ENCODE measurements around the gene ARHGAP22. TPM values are rescaled to one million over a fixed set of nuclear protein-coding genes. Genes with fewer than 3 reads are reported as not detected.

Gene ARHGAP22
- total and polyA plus RNA-seq, 5 donors = 1.4 to 6.5 (median 5.1) TPM

DNA sequence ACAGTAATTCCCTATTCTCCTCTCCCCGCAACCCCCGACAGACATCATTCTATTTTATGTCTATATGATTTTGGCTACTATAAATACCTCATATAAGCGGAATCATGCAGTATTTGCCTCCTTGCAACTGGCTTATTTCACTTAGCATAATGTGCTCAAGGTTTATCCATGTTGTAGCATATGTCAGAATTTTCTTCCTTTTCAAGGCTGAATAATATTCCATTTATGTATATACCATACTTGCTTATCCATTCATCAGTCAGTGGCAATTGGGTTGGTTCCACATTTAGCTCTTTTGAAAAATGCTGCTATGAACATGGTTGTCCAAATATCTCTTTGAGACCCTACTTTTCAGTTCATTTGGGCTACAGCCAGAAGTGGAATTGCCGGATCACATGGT lies 191.9 kb downstream of the ARHGAP22 start:
- DNase-seq = no peak
- intact Hi-C loops (cut with DNase I) = no loop called here

DNA sequence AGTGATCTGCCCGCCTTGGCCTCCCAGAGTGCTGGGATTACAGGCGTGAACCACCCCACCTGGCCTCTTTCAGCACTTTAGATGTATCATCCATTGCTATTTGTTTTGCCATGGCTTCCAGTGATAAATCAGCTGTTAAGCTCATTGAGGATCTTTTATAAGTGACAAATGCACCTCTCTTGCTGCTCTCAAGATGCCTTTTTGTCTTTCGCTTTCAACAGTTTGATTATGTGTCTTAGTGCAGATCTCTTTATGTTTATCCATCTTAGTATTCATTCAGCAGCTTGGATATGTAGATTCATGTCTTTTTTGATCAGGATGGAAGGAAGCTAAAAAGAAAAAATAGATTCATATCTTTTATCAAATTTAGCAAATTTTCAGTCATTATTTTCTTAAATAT lies 192.8 kb downstream of the ARHGAP22 start:
- 99% methylated on average over 3 of the region's 3 CpGs for WGBS
- H3K27ac ChIP-seq (ENCODE audit: low read length) = no peak overlapping the region
- no peaks in the 10 kb centered on the region for H3K4me1 ChIP-seq (ENCODE audit: control insufficient read depth, insufficient read depth, low read length)
- no peak for ATAC-seq
- H3K4me3 ChIP-seq (ENCODE audit: low read length) = no peak overlapping the region
- H3K27me3 ChIP-seq (ENCODE audit: control insufficient read depth, insufficient read depth) = no peaks in the 10 kb centered on the region
- no peak for DNase-seq
- intact Hi-C loops (cut with DNase I) = no loop called here
- no peaks in the 10 kb centered on the region for H3K9me3 ChIP-seq (ENCODE audit: control insufficient read depth, low read length)

More for the DNA sequence above, 191.9 kb downstream of the ARHGAP22 start:
- no peak for ATAC-seq
- H3K4me1 ChIP-seq (ENCODE audit: control insufficient read depth, insufficient read depth, low read length) = no peaks in the 10 kb centered on the region
- H3K4me3 ChIP-seq (ENCODE audit: low read length) = no peak overlapping the region
- no peaks in the 10 kb centered on the region for H3K9me3 ChIP-seq (ENCODE audit: control insufficient read depth, low read length)
- no peaks in the 10 kb centered on the region for H3K27me3 ChIP-seq (ENCODE audit: control insufficient read depth, insufficient read depth)
- WGBS = 97% methylated on average over 4 of the region's 4 CpGs
- no peak overlapping the region for H3K27ac ChIP-seq (ENCODE audit: low read length)

DNA sequence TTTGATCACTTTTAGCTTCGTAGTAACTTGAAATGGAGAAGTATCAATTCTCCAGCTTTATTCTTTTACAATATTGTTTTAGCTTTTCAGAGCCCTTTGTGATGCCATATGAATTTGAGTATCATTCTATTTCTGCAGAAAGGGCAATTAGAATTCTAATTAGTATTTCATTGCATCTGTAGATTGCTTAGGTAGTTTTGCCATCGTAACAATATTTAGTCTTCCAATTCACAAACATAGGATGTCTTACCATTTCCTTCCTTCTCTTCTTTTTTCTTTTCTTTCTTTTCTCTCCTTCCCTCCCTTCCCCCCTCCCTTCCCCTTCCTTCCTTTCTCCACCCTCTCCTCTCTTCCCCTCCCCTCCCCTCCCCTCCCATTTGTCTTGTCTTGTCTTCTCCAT lies 193.4 kb downstream of the ARHGAP22 start:
- intact Hi-C loops (cut with DNase I) = no loop called here
- H3K27ac ChIP-seq (ENCODE audit: low read length) = no peak overlapping the region
- no peaks in the 10 kb centered on the region for H3K9me3 ChIP-seq (ENCODE audit: control insufficient read depth, low read length)
- WGBS = 96% methylated on average over 2 of the region's 2 CpGs
- ATAC-seq (no peak), DNase-seq (no peak)
- no peak overlapping the region for H3K4me3 ChIP-seq (ENCODE audit: low read length)
- H3K4me1 ChIP-seq (ENCODE audit: control insufficient read depth, insufficient read depth, low read length) = no peaks in the 10 kb centered on the region
- H3K27me3 ChIP-seq (ENCODE audit: control insufficient read depth, insufficient read depth) = no peaks in the 10 kb centered on the region

DNA sequence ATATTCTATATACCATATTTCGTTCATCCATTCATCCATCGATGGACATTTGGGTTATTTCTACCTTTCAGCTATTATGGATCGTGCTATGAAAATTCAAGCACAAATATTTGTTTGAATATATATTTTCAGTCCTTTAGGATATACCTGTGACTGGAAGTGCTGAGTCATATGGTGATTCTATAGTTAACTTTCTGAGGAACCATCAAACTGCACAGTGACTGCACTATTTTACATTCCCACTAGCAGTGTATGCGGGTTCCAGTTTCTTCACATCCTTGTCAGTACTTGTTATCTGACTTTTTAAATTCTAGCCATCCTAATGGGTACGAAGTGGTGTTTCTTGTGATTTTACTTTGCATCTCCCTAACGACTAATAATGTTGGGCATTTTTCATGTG lies 194.4 kb downstream of the ARHGAP22 start:
- Histone ChIP-seq H3K4me3 (ENCODE audit: low read length) (no peak overlapping the region), H3K27me3 (ENCODE audit: control insufficient read depth, insufficient read depth) (no peaks in the 10 kb centered on the region), H3K27ac (ENCODE audit: low read length) (no peak overlapping the region), H3K9me3 (ENCODE audit: control insufficient read depth, low read length) (no peaks in the 10 kb centered on the region), H3K4me1 (ENCODE audit: control insufficient read depth, insufficient read depth, low read length) (peaks cover 3% of the 10 kb centered on the region)
- DNase-seq (no peak), ATAC-seq (no peak)
- intact Hi-C loops (cut with DNase I) = no loop called here
- WGBS = 98% methylated on average over 6 of the region's 6 CpGs

DNA sequence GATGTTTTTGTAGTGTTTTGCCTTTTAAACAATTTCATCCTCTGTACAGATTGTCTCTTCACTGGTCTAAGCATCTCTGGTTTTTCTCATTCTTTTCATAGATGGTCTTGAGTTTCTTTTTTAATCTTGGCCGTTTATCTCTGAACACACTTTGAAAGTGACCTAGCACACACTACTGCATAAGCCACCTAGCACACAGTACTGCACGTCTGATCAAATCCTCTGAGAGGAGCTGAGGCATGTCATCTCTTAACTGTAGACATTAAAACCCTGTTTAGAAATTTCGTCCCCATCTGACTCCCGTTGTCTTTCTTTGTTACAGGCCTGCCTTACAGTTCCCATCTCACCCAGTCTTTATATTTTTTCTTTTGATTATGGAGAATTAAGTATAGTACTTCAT lies 198.2 kb downstream of the ARHGAP22 start:
- Histone ChIP-seq H3K9me3 (ENCODE audit: control insufficient read depth, low read length) (no peaks in the 10 kb centered on the region), H3K27ac (ENCODE audit: low read length) (no peak overlapping the region), H3K4me3 (ENCODE audit: low read length) (no peak overlapping the region), H3K27me3 (ENCODE audit: control insufficient read depth, insufficient read depth) (no peaks in the 10 kb centered on the region), H3K4me1 (ENCODE audit: control insufficient read depth, insufficient read depth, low read length) (peaks cover 3% of the 10 kb centered on the region)
- ATAC-seq (no peak), DNase-seq (no peak)
- intact Hi-C loops (cut with DNase I) = no loop called here
- WGBS = 86% methylated on average over 4 of the region's 4 CpGs

DNA sequence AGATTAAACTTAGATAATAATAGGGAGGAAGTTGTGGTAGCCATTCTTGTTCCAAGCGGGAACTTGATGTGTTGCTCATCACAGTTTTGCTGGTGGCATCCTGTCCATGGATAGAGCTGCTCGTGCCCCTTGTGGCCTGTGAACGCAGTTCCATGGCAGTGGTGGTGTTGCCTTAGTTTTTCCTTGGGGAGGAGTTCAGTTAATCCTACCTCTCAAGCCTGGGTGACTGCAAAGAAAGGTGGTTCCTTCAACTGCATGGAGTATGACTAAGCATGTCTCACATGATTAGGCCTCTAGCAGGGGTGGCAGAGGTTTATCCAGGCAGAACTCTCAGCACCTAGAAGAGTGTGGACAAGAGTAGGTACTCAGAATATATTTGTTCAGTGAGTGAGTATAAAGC lies 198.7 kb downstream of the ARHGAP22 start:
- H3K9me3 ChIP-seq (ENCODE audit: control insufficient read depth, low read length) = no peaks in the 10 kb centered on the region
- intact Hi-C loops (cut with DNase I) = no loop called here
- H3K27me3 ChIP-seq (ENCODE audit: control insufficient read depth, insufficient read depth) = no peaks in the 10 kb centered on the region
- ATAC-seq (no peak), DNase-seq (no peak)
- WGBS = 56% methylated on average over 3 of the region's 3 CpGs
- peaks cover 3% of the 10 kb centered on the region for H3K4me1 ChIP-seq (ENCODE audit: control insufficient read depth, insufficient read depth, low read length)
- no peak overlapping the region for H3K27ac ChIP-seq (ENCODE audit: low read length)
- no peak overlapping the region for H3K4me3 ChIP-seq (ENCODE audit: low read length)

DNA sequence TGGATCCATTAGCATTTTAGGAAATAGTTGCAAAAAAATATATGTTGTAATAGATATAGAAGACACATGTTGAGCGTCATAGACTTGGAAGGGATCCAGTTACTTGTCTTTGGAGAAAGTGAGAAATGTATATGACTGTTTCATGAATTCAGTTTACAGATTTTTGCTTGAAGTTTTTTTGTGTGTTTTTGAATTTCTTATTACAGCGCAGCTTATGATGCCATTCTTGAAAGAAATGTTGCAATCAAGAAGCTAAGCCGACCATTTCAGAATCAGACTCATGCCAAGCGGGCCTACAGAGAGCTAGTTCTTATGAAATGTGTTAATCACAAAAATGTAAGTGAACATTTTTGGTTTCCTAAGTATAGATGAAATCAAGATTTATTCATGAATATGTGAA lies 200.2 kb downstream of the ARHGAP22 start:
- ATAC-seq = no peak
- no peak overlapping the region for H3K4me3 ChIP-seq (ENCODE audit: low read length)
- no peaks in the 10 kb centered on the region for H3K27me3 ChIP-seq (ENCODE audit: control insufficient read depth, insufficient read depth)
- WGBS = 78% methylated on average over 4 of the region's 4 CpGs
- H3K9me3 ChIP-seq (ENCODE audit: control insufficient read depth, low read length) = no peaks in the 10 kb centered on the region
- intact Hi-C loops (cut with DNase I) = no loop called here
- DNase-seq = peak in 1 of 3 donors; percentile 25
- peaks cover 5% of the 10 kb centered on the region for H3K4me1 ChIP-seq (ENCODE audit: control insufficient read depth, insufficient read depth, low read length)
- no peak overlapping the region for H3K27ac ChIP-seq (ENCODE audit: low read length)

DNA sequence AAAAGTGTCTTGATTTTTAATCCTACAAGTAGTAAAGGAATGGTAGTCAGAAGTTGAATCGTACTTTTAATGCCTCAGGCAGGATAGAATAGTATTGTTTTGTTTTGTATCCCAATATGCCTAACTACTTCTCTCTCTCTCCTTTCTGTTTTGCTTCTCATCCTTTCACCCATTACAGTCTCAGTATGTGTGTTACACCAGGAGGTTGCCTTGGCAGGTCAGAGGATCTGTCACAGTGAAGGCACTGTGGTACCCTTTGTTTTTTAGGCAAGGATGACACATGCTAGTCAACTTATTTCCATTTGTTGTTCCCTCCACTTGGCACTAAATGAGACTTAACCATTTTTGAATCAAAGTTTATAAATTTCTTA lies 204.0 kb downstream of the ARHGAP22 start:
- Histone ChIP-seq H3K27me3 (ENCODE audit: control insufficient read depth, insufficient read depth) (no peaks in the 10 kb centered on the region), H3K9me3 (ENCODE audit: control insufficient read depth, low read length) (no peaks in the 10 kb centered on the region), H3K4me3 (ENCODE audit: low read length) (no peak overlapping the region), H3K27ac (ENCODE audit: low read length) (no peak overlapping the region), H3K4me1 (ENCODE audit: control insufficient read depth, insufficient read depth, low read length) (peaks cover 6% of the 10 kb centered on the region)
- no peak for ATAC-seq
- WGBS = 96% methylated on average over 1 of the region's 1 CpG
- no peak for DNase-seq
- intact Hi-C loops (cut with DNase I) = no loop called here

DNA sequence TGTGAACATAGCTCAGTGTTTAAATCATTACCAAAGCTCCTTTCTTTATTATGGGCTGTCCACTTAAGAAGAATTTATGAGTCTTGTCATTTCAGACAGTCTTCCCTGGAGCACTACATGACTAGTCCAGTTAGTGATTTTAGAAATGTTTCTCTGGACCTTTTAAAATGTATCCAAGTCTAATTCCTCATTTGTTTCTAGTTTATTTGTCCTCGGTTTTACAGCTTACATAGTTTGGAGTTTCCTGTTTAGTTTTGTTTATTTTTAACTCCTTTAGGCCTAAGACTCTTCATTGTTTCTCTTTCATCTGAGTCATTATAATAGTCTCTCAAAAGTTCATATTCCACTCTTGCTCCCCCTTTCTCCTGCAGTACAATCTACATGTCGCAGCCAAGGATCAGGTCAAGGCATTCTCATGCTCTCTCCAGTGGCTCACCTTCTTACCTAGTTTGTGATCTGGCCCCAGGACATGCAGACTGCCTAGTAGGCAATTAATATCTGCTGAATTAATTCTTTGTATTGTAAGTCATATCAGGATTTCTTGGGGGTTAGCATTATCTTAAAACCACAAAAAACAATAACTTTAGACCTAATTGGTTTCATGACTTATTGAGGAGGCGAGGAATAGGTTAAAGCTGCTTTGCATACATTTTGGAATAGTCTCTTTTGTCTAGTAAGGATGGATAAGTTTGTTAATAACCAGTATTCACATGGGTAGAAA lies 204.6 kb downstream of the ARHGAP22 start:
- WGBS = 74% methylated on average over 3 of the region's 3 CpGs
- Histone ChIP-seq H3K4me1 (ENCODE audit: control insufficient read depth, insufficient read depth, low read length) (peaks cover 6% of the 10 kb centered on the region), H3K27me3 (ENCODE audit: control insufficient read depth, insufficient read depth) (no peaks in the 10 kb centered on the region), H3K27ac (ENCODE audit: low read length) (no peak overlapping the region), H3K9me3 (ENCODE audit: control insufficient read depth, low read length) (no peaks in the 10 kb centered on the region), H3K4me3 (ENCODE audit: low read length) (no peak overlapping the region)
- intact Hi-C loops (cut with DNase I) = no loop called here
- no peak for DNase-seq
- no peak for ATAC-seq

DNA sequence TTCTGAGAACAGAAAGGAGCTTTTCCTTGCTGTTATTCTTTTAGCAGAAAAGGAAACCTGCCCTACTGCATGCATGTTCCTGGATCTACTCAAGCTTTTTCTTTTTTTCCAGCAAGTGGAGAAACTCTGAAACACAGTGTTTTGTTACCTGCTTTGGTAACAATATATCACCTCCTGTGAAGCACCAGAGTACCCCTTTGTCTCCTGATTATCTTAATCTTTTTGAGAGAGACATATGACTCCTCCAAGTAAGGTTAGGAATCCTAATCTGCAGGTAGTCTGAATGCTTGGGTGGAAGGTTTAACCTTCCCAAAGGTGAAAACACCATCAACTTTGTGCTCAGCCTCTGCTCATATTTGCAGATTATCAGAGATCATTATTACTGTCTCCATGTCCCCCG lies 205.3 kb downstream of the ARHGAP22 start:
- Histone ChIP-seq H3K9me3 (ENCODE audit: control insufficient read depth, low read length) (no peaks in the 10 kb centered on the region), H3K4me1 (ENCODE audit: control insufficient read depth, insufficient read depth, low read length) (peaks cover 6% of the 10 kb centered on the region), H3K27me3 (ENCODE audit: control insufficient read depth, insufficient read depth) (no peaks in the 10 kb centered on the region), H3K27ac (ENCODE audit: low read length) (no peak overlapping the region), H3K4me3 (ENCODE audit: low read length) (no peak overlapping the region)
- no peak for DNase-seq
- intact Hi-C loops (cut with DNase I) = no loop called here
- 98% methylated on average over 1 of the region's 1 CpG for WGBS
- ATAC-seq = no peak

DNA sequence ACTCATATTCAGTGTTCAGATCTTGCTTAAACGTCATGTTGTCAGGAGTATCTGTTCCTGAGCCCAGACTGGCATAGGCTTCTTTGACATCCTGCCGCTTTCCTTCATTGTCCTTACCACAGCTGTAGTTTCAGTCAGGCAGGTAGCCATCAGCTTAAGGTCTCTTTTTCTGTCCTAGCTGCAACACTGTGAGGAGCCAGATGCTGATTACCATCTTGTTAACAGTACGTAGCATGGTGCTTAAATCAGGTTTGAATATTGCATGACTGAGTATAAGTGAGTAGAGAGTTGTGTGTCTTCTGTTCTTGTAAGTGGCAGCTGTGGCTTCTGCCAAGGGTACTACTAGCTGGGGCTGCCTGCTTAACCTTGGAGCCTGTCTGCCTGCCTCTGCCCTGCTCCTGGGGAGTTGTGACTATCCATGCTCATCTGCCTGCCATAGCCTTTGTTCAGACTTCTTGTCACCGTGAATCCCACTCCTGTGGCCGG lies 205.8 kb downstream of the ARHGAP22 start:
- intact Hi-C loops (cut with DNase I) = no loop called here
- Histone ChIP-seq H3K4me1 (ENCODE audit: control insufficient read depth, insufficient read depth, low read length) (peaks cover 6% of the 10 kb centered on the region), H3K27me3 (ENCODE audit: control insufficient read depth, insufficient read depth) (no peaks in the 10 kb centered on the region), H3K4me3 (ENCODE audit: low read length) (no peak overlapping the region), H3K9me3 (ENCODE audit: control insufficient read depth, low read length) (no peaks in the 10 kb centered on the region), H3K27ac (ENCODE audit: low read length) (no peak overlapping the region)
- WGBS = 60% methylated on average over 5 of the region's 5 CpGs
- ATAC-seq (no peak), DNase-seq (no peak)

DNA sequence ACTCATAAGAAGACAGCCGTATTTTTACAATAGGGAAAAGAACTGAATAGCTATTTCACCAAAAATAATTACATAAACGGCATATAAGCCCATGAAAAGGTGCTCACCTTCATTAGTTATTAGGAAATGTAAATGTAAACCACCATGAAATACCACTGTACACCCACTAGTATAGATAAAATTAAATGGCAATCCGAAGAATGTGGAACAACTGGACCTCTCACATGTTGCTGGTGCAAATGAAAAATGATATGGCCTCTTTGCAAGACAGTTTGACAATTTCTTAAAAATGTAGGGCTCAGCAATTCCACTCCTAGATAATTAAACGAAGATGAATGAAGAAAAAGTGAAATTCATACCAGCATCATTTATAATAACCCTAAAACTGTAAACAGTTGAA lies 206.6 kb downstream of the ARHGAP22 start:
- no peak for DNase-seq
- WGBS = 89% methylated on average over 4 of the region's 4 CpGs

More for the DNA sequence above, 206.6 kb downstream of the ARHGAP22 start:
- no peak for ATAC-seq
- Histone ChIP-seq H3K27ac (ENCODE audit: low read length) (no peak overlapping the region), H3K4me3 (ENCODE audit: low read length) (no peak overlapping the region), H3K4me1 (ENCODE audit: control insufficient read depth, insufficient read depth, low read length) (peaks cover 6% of the 10 kb centered on the region), H3K9me3 (ENCODE audit: control insufficient read depth, low read length) (no peaks in the 10 kb centered on the region), H3K27me3 (ENCODE audit: control insufficient read depth, insufficient read depth) (no peaks in the 10 kb centered on the region)
- intact Hi-C loops (cut with DNase I) = no loop called here
